ENCODE results near the gene MRPS22. TPM values are rescaled to one million over a fixed set of nuclear protein-coding genes. Genes with fewer than 3 reads are reported as not detected.

MRPS22 gene
- total and polyA plus RNA-seq, 2 of the 8 experiments (the other 6 are each of a cell fraction or from before 2014, with no cell fraction given) = 28.3 to 45.8 TPM

DNA sequence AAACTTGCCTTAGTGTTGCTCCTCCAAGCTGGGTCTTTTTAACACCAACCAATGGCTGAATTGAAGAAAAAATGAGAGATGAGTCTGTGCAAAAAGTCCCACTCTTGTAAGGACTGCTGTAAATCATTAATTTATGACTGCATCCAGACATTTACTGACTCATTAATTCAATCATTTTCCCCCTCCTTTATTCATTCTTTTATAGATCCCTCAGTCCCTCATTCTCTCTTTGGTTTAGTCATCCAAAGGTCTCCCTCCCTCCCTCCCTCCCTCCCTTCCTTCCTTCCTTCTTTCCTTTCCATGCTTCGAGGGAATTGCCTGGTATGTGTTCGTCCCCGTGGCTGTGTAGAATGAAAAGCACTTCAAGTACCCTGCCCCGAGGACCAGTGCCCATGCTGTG, 35.3 kb upstream of the MRPS22 start:
- Histone ChIP-seq H3K4ac (replicated peaks; ENCODE audit: insufficient read length, low read depth, low read length) (no peak overlapping the region), H2BK15ac (ENCODE audit: low read length) (no peak overlapping the region), H2BK5ac (ENCODE audit: low read depth, low read length) (no peak overlapping the region), H3K18ac (ENCODE audit: extremely low read depth, low read length) (no peak overlapping the region), H3K23ac (ENCODE audit: insufficient read length) (no peak overlapping the region), H3K56ac (replicated peaks; ENCODE audit: insufficient read length, low read depth, low read length) (no peak overlapping the region), H2BK12ac (ENCODE audit: low read depth, low read length) (no peak overlapping the region), H3K4me1 (replicated peaks in 1 of 4; ENCODE audit: control insufficient read depth in 3 of 4, insufficient read depth in 4 of 4, low read length in 3 of 4) (peaks cover 0 to 4% (median 0%) of the 10 kb centered on the region in 4 experiments; a peak in 2 of 7 replicates), H4K91ac (replicated peaks; ENCODE audit: insufficient read length, low read length) (no peak overlapping the region), H2AFZ (ENCODE audit: low read length) (no peak overlapping the region; the same call in 1 of the 2 replicates), H2AK5ac (ENCODE audit: low read depth, low read length) (no peak overlapping the region), H3K9ac (replicated peaks in 1 of 4; ENCODE audit: extremely low read depth in 1 of 4, low read depth in 3 of 4, low read length in 3 of 4) (no peak overlapping the region), H4K8ac (ENCODE audit: extremely low read depth, insufficient read depth, low read length) (no peak overlapping the region), H2BK120ac (replicated peaks; ENCODE audit: low read depth, low read length) (no peak overlapping the region), H3K9me3 (ENCODE audit: insufficient read depth in 2 of 2, low read depth in 1 of 2, low read length in 1 of 2) (no peaks in the 10 kb centered on the region), H3K36me3 (ENCODE audit: control insufficient read depth in 2 of 4, insufficient read depth in 4 of 4, low read length in 3 of 4) (no peaks in the 10 kb centered on the region), H3K14ac (ENCODE audit: insufficient read length) (no peak overlapping the region), H2BK20ac (ENCODE audit: low read length) (no peak overlapping the region), H3K27me3 (replicated peaks in 1 of 4; ENCODE audit: control insufficient read depth in 3 of 4, extremely low read depth in 1 of 4, insufficient read depth in 3 of 4, low read length in 3 of 4) (no peaks in the 10 kb centered on the region), H3K79me2 (ENCODE audit: control insufficient read depth in 1 of 2, insufficient read depth in 2 of 2, low read length in 2 of 2) (no peaks in the 10 kb centered on the region), H3K27ac (ENCODE audit: low read depth, low read length) (no peak overlapping the region), H3K79me1 (ENCODE audit: low read depth, low read length) (no peaks in the 10 kb centered on the region), H4K20me1 (replicated peaks in 1 of 2; ENCODE audit: control insufficient read depth in 1 of 2, insufficient read depth in 2 of 2, low read length in 2 of 2) (no peaks in the 10 kb centered on the region), H3K4me3 (ENCODE audit: extremely low read depth in 1 of 4, insufficient read depth in 2 of 4, low read depth in 3 of 4, low read length in 4 of 4) (no peak overlapping the region), H4K5ac (ENCODE audit: insufficient read length, low read depth, low read length) (no peak overlapping the region), H3K4me2 (ENCODE audit: insufficient read depth in 1 of 2, low read depth in 2 of 2, low read length in 2 of 2) (no peak overlapping the region), H3K23me2 (ENCODE audit: low read depth, low read length) (peaks cover 1% of the 10 kb centered on the region; the same call in 1 of the 2 replicates)
- TF ChIP-seq KDM1A (IDR thresholded peaks at IDR 0.05; ENCODE audit: borderline replicate concordance, low read length) = no peak
- TF ChIP-seq, protein P1, sequence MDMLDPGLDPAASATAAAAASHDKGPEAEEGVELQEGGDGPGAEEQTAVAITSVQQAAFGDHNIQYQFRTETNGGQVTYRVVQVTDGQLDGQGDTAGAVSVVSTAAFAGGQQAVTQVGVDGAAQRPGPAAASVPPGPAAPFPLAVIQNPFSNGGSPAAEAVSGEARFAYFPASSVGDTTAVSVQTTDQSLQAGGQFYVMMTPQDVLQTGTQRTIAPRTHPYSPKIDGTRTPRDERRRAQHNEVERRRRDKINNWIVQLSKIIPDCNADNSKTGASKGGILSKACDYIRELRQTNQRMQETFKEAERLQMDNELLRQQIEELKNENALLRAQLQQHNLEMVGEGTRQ (IDR thresholded peaks at IDR 0.05; ENCODE audit: low read length) = no peak
- no peak for TF ChIP-seq RNF2 (IDR thresholded peaks at IDR 0.05; ENCODE audit: borderline replicate concordance, low read depth, low read length, missing control alignments, poor library complexity, severe bottlenecking)
- no peak for TF ChIP-seq CHD1 (IDR thresholded peaks at IDR 0.05; ENCODE audit: low read depth, low read length)
- TF ChIP-seq PHF8 (conservative IDR thresholded peaks at IDR 0.05; ENCODE audit: low read depth, low read length) = no peak
- TF ChIP-seq NANOG (IDR thresholded peaks at IDR 0.05; ENCODE audit: insufficient read depth, low read depth, low read length, poor library complexity, severe bottlenecking) = no peak
- TF ChIP-seq SIX5 (IDR thresholded peaks at IDR 0.05; ENCODE audit: low read depth, low read length) = no peak
- no peak for TF ChIP-seq SUZ12 (IDR thresholded peaks at IDR 0.05; ENCODE audit: low read length)
- TF ChIP-seq JUN (IDR thresholded peaks at IDR 0.05; ENCODE audit: low read depth, low read length) = no peak
- TF ChIP-seq TAF1 (IDR thresholded peaks at IDR 0.05; ENCODE audit: low read depth, low read length) = no peak
- no peak for TF ChIP-seq BACH1 (IDR thresholded peaks at IDR 0.05; ENCODE audit: low read length)
- no peak for TF ChIP-seq CBX8 (IDR thresholded peaks at IDR 0.05; ENCODE audit: borderline replicate concordance, low read depth, low read length)
- CTCF ChIA-PET (ENCODE audit: partially characterized antibody) = interaction anchor here (0.6 to 12.6 kb wide), 3 partner anchors 7 to 328 kb away, joined by 3 to 103 read pairs (median 3); no protein-coding TSS in a partner anchor
- POLR2A ChIA-PET (ENCODE audit: partially characterized antibody) = no interaction called here
- FAIRE-seq = no peak
- WGBS, 2 experiments (ENCODE audit: extremely low coverage in 1 of 2, insufficient coverage in 1 of 2, insufficient read length in 1 of 2, insufficient replicate concordance in 2 of 2, low coverage in 1 of 2, low lambda C conversion rate in 2 of 2, missing lambda C conversion rate in 1 of 2) = no CpG with 5 or more reads among the region's 4 CpGs
- DNase-seq (ENCODE audit: low read depth in 1 of 2, low spot score in 2 of 2) = no peak

Measured in H1 (cell line).